Inferior parietal cortex (tissue), 1 donor: ENCODE measurements around the gene AMOTL2.

Experiments used
- DNase-seq: peaks from one replicate; pipeline ENCODE4 v3.0.0-alpha.2; 2016; ENCODE audit errors: extremely low spot score

AMOTL2 gene

GRCh38 chr3:134380249-134380648, 6.0 kb upstream of the AMOTL2 start:
- no peak for DNase-seq

GRCh38 chr3:134378818-134379217, 4.6 kb upstream of the AMOTL2 start:
- DNase-seq, result no peak

- no peak for DNase-seq
Measured at GRCh38 chr3:134378384-134378783, 4.1 kb upstream of the AMOTL2 start.

DNA sequence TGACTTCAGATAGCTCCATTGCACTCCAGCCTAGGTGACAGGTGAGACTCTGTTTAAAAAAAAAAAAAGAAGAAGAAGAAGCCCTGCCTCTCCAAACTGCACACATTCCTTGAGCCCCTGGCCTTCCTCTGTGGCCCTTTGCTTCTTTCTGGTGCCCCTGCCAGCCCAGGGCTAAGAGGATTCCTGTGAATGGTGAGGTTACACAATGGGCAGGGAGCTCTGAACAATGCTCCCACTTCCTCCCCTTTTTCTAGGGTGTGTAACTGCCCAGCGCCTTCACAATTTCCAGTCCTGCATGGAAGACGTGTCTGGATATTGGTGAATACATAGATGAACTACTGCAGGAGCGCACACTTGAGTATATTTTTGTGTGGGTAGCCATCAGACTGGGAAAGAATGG, 3.6 kb upstream of the AMOTL2 start:
- DNase-seq, result no peak

DNA sequence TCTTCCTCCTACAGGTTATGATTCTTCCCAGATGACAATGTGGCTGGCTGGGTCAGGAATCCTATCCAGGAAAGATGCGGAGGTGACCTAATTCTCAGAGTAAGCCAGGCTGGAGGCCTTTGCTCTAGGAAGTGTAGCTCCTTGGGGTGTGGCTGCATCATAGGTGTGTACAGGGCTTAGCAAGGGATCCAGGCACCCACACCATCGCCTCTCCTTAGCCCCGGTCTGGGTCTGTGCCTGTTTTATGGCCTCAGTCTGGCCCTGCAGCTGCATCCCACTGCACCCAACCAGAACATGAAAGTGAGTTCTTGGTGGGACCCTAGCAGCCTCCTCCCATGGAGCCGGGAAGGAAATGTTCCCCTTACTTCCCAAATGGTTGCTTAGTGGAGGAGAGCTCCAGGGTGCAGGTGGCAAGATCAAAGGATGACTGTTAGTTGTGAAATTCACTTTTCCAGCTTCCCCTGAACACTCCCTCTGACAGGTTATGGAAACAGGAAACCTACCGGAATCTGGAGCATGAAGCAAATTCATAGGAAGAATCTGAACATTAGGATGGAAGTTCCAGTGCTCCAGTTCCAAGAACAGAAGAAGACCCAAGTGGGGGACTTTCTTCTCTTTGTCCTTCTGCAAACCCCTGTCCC, 2.7 kb upstream of the AMOTL2 start:
- DNase-seq, result no peak

DNA sequence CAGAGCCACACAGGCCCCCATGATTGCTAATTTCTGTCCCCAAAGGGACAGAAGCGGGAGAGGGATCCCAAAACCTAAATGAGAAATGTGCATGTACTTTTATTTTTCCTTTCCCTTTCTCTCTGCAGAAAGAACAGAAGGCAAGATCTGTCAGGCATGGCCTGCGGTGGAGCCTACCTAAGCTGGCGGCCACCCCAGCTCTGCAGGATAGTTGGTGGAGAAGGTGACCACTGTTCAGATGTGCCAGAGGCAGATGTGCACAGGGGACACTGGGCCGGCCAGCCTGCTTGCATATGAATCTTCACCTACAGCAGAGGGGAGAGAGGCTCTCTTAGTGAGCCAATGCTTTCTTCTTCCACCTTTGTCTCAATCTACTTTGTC, 2.1 kb upstream of the AMOTL2 start:
- no peak for DNase-seq

GRCh38 chr3:134375582-134376384, 1.5 kb upstream of the AMOTL2 start:
- DNase-seq, result no peak

DNA sequence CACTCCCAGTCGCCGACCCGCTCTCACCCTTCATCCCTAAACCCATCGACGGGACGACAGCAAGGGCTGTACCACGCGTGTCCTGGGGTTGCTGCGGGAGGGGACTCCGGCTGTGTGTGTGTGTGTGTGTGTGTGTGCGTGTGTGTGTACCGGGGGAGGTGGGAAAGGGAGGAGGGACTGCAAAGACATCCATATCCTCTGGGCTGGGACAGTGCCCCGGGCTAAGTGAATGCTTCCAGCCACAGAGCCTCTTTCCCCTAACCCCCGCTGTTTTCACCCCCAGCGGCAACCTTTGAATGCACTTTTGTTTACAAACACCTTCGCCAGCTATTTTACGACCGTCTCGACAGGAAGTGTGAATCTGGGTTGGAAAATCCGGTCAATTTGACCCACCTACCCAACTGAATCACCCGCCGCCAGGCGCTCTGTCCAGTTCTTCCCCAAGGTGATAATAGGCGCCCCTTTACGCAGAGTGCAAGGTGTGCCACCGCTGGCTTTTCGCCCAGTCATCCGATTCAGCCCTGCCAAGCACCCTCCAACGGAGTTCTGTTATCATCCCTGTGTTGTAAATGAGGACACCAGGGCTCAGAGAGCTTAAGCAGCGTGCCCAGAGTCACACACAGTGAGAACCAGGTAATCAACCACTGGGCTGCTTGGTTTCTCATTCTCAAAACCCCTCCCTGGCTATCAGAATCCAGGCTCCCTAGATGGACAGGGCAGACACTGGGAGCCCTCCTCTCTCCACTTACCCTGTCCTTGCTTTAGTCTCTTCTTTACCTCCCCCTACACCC, 739 bp upstream of the AMOTL2 start:
- DNase-seq, result no peak

DNA sequence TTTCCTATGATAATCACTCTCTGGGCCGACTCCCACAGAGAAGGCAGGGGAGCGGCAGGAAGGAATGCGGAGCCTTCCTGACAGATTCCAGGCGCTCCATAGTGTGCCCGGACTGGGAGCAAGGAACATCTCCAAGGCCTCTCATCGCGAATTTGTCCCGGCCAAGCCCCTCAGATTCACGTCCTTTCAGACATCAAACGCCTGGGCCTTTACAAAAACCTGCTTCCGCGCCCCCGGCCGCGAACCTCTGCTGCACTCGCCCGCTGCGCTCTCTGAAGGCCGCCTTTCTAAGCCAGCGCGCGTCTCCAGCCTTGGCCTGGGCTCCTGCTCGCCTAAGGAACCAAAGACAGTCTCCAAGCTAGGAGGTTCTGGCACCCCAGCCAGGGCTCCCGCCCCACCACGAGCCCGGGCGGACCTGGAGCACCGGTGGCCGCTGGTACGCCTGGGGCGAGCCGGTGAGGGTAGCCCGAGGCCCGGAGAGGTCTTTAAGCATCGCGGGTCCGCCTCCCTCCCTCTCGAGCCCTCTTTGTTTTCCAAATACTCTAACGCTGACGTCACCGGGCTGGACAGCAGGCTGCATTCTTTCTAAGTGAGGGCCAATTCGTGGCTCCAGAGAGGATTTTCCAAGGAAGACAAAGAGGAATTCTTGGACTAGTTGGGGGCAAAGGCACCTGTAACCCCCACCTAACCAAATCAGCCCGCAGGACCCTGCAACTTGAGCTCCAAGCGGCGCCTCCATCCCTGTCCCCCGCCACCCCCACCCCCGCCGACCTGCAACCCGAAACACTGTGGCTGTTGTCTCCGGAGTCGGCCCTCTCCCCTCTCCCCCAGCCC, 759 bp downstream of the AMOTL2 start:
- peak; percentile 89 for DNase-seq

- no peak for DNase-seq
Measured at GRCh38 chr3:134372396-134373270, 1.6 kb downstream of the AMOTL2 start.

- no peak for DNase-seq
Measured at GRCh38 chr3:134371542-134372324, 2.5 kb downstream of the AMOTL2 start.

GRCh38 chr3:134370611-134371531, 3.4 kb downstream of the AMOTL2 start:
- no peak for DNase-seq

DNA sequence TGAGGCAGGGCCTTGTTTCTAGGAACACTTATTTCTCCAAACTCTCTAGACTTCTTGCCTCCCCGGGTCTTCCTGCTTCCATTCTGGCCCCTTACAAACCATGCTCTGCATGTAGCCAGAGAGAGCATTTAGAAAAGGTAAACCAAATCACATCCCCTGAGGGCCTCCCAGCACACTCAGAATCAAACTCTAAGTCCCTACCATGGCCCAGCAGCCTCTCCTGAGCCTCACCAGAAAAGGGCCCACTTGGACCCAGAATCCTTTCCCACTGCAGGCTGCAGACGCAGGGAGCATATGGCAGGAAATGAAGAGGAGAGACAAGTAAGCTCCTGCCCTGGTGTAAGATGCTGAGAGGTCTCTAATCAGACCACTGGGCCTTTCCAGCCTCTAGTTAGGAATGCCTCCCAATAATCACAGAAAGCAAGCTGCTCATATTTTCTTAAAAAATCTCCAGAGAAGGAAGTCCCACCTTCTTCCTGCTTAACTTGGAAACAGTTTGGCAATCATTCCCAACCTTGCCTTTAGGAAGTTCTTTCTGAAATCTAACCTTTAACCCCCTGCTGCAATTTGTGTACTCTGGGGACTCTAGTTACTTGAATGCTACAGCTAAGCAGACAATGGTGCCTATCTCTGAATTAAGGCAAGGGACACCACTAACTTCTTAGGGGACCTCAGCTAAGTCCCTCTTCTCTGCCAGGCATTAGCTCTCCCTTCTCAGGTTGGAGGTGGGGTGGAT, 4.2 kb downstream of the AMOTL2 start:
- DNase-seq, result no peak

DNA sequence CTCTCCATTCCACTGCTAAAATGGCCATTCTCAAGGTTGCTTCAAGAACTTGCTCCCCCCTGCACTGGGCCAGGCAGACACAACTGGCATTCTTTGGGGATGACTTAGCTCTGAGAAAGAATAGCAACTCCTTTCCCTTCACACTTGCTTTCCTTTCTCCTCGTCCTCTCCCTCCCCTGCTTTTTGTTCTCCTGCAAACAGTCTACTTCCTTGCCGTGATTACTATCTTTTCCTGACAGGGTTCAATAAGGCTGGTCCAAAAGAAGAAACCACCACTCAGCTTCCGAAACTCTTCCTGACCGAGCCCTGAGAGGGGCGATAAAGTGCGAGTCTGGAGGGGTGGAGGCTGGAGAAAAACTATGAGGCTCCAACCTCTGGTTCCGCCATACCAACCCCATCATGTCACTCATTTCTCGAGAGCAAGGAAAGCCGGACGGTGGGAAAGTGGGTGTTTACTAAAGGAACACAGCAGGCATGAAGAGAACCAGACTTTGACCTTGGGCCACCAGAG, 5.0 kb downstream of the AMOTL2 start:
- no peak for DNase-seq

- DNase-seq, result no peak
Measured at GRCh38 chr3:134368751-134369105, 5.5 kb downstream of the AMOTL2 start.

GRCh38 chr3:134367869-134368750, 6.1 kb downstream of the AMOTL2 start:
- no peak for DNase-seq
